Skeletal muscle tissue (tissue), 4 donors: ENCODE results near the gene TEX19. TPM values are rescaled to one million over a fixed set of nuclear protein-coding genes. Genes with fewer than 3 reads are reported as not detected.

ENCODE experiments used
- H3K27ac ChIP-seq: one replicate; pipeline ENCODE4 v1.7.0; 2013; ENCODE audit warnings: mild to moderate bottlenecking, low read depth, low read length, inconsistent platforms
- H3K27me3 ChIP-seq, 3 donors: one replicate each; pipeline ENCODE4 v1.7.0; 2013; ENCODE audit warnings: low read length in 3 of 3; ENCODE audit not compliant: control insufficient read depth in 3 of 3, insufficient read depth in 3 of 3
- H3K36me3 ChIP-seq, 3 donors: one replicate each; pipeline ENCODE4 v1.7.0; 2013; ENCODE audit warnings: low read length in 3 of 3; ENCODE audit not compliant: control insufficient read depth in 3 of 3, insufficient read depth in 3 of 3
- H3K4me1 ChIP-seq, 3 donors: one replicate each; pipeline ENCODE4 v1.7.0; 2013; ENCODE audit warnings: low read length in 3 of 3, mild to moderate bottlenecking in 3 of 3; ENCODE audit not compliant: control insufficient read depth in 3 of 3, insufficient read depth in 3 of 3
- H3K4me3 ChIP-seq, 3 donors: one replicate each; pipeline ENCODE4 v1.7.0; 2013; ENCODE audit warnings: low read length in 3 of 3
- H3K9ac ChIP-seq, 3 donors: one replicate each; pipeline ENCODE4 v1.7.0; 2013; ENCODE audit warnings: low read length in 3 of 3, mild to moderate bottlenecking in 3 of 3, moderate library complexity in 2 of 3, low read depth in 1 of 3
- H3K9me3 ChIP-seq, 3 donors: one replicate each; pipeline ENCODE4 v1.7.0; 2013; ENCODE audit warnings: low read length in 3 of 3; ENCODE audit not compliant: control insufficient read depth in 3 of 3
- total RNA-seq: library from RNA; depleted of rRNA; stranded (reverse); fragments of >200 nt; gene quantifications from one replicate; pipeline ENCODE4 v1.2.3, GENCODE V29; 2014
- donor health status: Osteomylitis.

TEX19 gene
- total RNA-seq = 0.52 TPM

GRCh38 chr17:82358465-82359350 is at the start of gene TEX19:
TEX19 (plus strand) TSS chr17:82359247; CDS start chr17:82362151, 2,904 bp downstream.
- H3K36me3 ChIP-seq = no peaks in the 10 kb centered on the region
- peaks cover 7 to 8% (median 8%) of the 10 kb centered on the region in 3 donors for H3K4me1 ChIP-seq
- H3K9me3 ChIP-seq = no peaks in the 10 kb centered on the region
- peaks cover 16 to 42% (median 25%) of the 10 kb centered on the region in 3 donors for H3K27me3 ChIP-seq
- H3K4me3 ChIP-seq = no peak within 1 kb of the TSS
- H3K9ac ChIP-seq = no peak within 1 kb of the TSS
- H3K27ac ChIP-seq = no peak within 1 kb of the TSS

GRCh38 chr17:82309656-82310570 is 49.1 kb upstream of the TEX19 start:
- Histone ChIP-seq H3K4me3 (no peak overlapping the region), H3K4me1 (no peaks in the 10 kb centered on the region), H3K27me3 (peaks cover 25 to 28% (median 26%) of the 10 kb centered on the region in 3 donors), H3K9ac (no peak overlapping the region), H3K9me3 (no peaks in the 10 kb centered on the region), H3K27ac (no peak overlapping the region), H3K36me3 (no peaks in the 10 kb centered on the region)

- peaks cover 0 to 4% (median 0%) of the 10 kb centered on the region in 3 donors for H3K4me1 ChIP-seq
- H3K27me3 ChIP-seq = peaks cover 33 to 37% (median 34%) of the 10 kb centered on the region in 3 donors
- no peak overlapping the region for H3K27ac ChIP-seq
- H3K9me3 ChIP-seq = no peaks in the 10 kb centered on the region
- no peaks in the 10 kb centered on the region for H3K36me3 ChIP-seq
- H3K9ac ChIP-seq = no peak overlapping the region
- H3K4me3 ChIP-seq = no peak overlapping the region
Observed at GRCh38 chr17:82310877-82311276, 48.2 kb upstream of the TEX19 start.

- H3K4me1 ChIP-seq = peaks cover 0 to 5% (median 0%) of the 10 kb centered on the region in 3 donors
- peaks cover 35 to 45% (median 42%) of the 10 kb centered on the region in 3 donors for H3K27me3 ChIP-seq
- H3K4me3 ChIP-seq = no peak overlapping the region
- no peaks in the 10 kb centered on the region for H3K36me3 ChIP-seq
- H3K27ac ChIP-seq = no peak overlapping the region
- no peak overlapping the region for H3K9ac ChIP-seq
- no peaks in the 10 kb centered on the region for H3K9me3 ChIP-seq
Observed at GRCh38 chr17:82311971-82312370, 47.1 kb upstream of the TEX19 start.

- no peak overlapping the region for H3K27ac ChIP-seq
- H3K36me3 ChIP-seq = no peaks in the 10 kb centered on the region
- H3K9me3 ChIP-seq = no peaks in the 10 kb centered on the region
- H3K9ac ChIP-seq = no peak overlapping the region
- H3K4me3 ChIP-seq = no peak overlapping the region
- peaks cover 0 to 5% (median 0%) of the 10 kb centered on the region in 3 donors for H3K4me1 ChIP-seq
- peaks cover 35 to 48% (median 42%) of the 10 kb centered on the region in 3 donors for H3K27me3 ChIP-seq
Observed at GRCh38 chr17:82313195-82314011, 45.6 kb upstream of the TEX19 start.

- peaks cover 31 to 48% (median 42%) of the 10 kb centered on the region in 3 donors for H3K27me3 ChIP-seq
- peaks cover 0 to 5% (median 0%) of the 10 kb centered on the region in 3 donors for H3K4me1 ChIP-seq
- no peak overlapping the region for H3K4me3 ChIP-seq
- no peak overlapping the region for H3K27ac ChIP-seq
- H3K36me3 ChIP-seq = no peaks in the 10 kb centered on the region
- no peaks in the 10 kb centered on the region for H3K9me3 ChIP-seq
- no peak overlapping the region for H3K9ac ChIP-seq
Observed at GRCh38 chr17:82314012-82314726, 44.9 kb upstream of the TEX19 start.

GRCh38 chr17:82314727-82315605 is 44.1 kb upstream of the TEX19 start:
- Histone ChIP-seq H3K36me3 (no peaks in the 10 kb centered on the region), H3K4me3 (no peak overlapping the region), H3K27me3 (peaks cover 28 to 48% (median 39%) of the 10 kb centered on the region in 3 donors)

GRCh38 chr17:82315703-82316358 is 43.2 kb upstream of the TEX19 start:
- H3K27ac ChIP-seq = no peak overlapping the region
- no peaks in the 10 kb centered on the region for H3K36me3 ChIP-seq
- H3K9ac ChIP-seq = no peak overlapping the region
- H3K4me1 ChIP-seq = peaks cover 0 to 5% (median 0%) of the 10 kb centered on the region in 3 donors
- no peak overlapping the region for H3K4me3 ChIP-seq
- no peaks in the 10 kb centered on the region for H3K9me3 ChIP-seq
- peaks cover 22 to 41% (median 34%) of the 10 kb centered on the region in 3 donors for H3K27me3 ChIP-seq

More at GRCh38 chr17:82314727-82315605, 44.1 kb upstream of the TEX19 start:
- peaks cover 0 to 5% (median 0%) of the 10 kb centered on the region in 3 donors for H3K4me1 ChIP-seq
- no peaks in the 10 kb centered on the region for H3K9me3 ChIP-seq
- H3K27ac ChIP-seq = no peak overlapping the region
- no peak overlapping the region for H3K9ac ChIP-seq
